ENCODE data around the gene MMS22L. TPM values are rescaled to one million over a fixed set of nuclear protein-coding genes. Genes with fewer than 3 reads are reported as not detected.

Gene MMS22L
- polyA plus RNA-seq, 3 donors: 1.6 to 3.4 (median 2.1) TPM

DNA sequence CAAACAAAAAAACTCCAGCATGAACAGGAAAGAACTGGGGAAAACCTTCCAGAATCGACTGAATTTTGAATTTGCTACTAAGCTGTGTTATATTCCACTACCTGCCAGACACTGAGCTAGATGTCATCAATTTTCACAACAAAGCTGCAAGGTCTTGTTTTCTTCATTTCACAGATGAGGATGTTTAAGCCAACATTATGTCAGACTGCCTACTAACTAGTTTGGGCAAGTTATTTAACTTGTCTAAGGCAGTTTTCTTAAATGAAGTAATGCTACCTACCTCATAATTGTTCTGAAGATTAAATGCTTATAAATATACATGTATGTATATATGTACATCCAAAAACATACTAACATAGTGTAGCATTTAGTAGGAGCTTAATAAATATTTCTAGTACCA lies 144.4 kb downstream of the MMS22L start:
- H3K4me1 Mint-ChIP-seq: no peaks in the 10 kb centered on the region
- H3K27ac Mint-ChIP-seq: no peak overlapping the region
- no peak overlapping the region for H3K4me2 ChIP-seq (replicated peaks; ENCODE audit: extremely low read depth, low read length, poor library complexity, severe bottlenecking)
- H3K36me3 ChIP-seq (replicated peaks in 1 of 2; ENCODE audit: control insufficient read depth in 1 of 2, insufficient read depth in 2 of 2, low read length in 2 of 2): no peaks in the 10 kb centered on the region
- no peak for DNase-seq
- H3K27ac ChIP-seq (ENCODE audit: low read depth in 1 of 2, low read length in 2 of 2): no peak overlapping the region
- H3K9ac ChIP-seq (ENCODE audit: insufficient read depth, low read length, poor library complexity, severe bottlenecking): no peak overlapping the region
- TF ChIP-seq, protein P1, sequence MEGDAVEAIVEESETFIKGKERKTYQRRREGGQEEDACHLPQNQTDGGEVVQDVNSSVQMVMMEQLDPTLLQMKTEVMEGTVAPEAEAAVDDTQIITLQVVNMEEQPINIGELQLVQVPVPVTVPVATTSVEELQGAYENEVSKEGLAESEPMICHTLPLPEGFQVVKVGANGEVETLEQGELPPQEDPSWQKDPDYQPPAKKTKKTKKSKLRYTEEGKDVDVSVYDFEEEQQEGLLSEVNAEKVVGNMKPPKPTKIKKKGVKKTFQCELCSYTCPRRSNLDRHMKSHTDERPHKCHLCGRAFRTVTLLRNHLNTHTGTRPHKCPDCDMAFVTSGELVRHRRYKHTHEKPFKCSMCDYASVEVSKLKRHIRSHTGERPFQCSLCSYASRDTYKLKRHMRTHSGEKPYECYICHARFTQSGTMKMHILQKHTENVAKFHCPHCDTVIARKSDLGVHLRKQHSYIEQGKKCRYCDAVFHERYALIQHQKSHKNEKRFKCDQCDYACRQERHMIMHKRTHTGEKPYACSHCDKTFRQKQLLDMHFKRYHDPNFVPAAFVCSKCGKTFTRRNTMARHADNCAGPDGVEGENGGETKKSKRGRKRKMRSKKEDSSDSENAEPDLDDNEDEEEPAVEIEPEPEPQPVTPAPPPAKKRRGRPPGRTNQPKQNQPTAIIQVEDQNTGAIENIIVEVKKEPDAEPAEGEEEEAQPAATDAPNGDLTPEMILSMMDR (IDR thresholded peaks at IDR 0.05): no peak
- H3K36me3 Mint-ChIP-seq: peaks cover 4% of the 10 kb centered on the region in 2 donors
- no peak overlapping the region for H3K4me3 Mint-ChIP-seq
- H3K4me1 ChIP-seq (ENCODE audit: control insufficient read depth in 1 of 2, insufficient read depth in 2 of 2, low read length in 2 of 2): no peaks in the 10 kb centered on the region
- H2AFZ ChIP-seq (ENCODE audit: insufficient read depth, low read depth, low read length, poor library complexity, severe bottlenecking): no peak overlapping the region
- H4K20me1 ChIP-seq (ENCODE audit: insufficient read depth, low read length): no peaks in the 10 kb centered on the region
- WGBS (ENCODE audit: insufficient coverage): 100% methylated on average over 1 of the region's 1 CpG
- H3K9me3 Mint-ChIP-seq: peaks cover 0 to 4% (median 0%) of the 10 kb centered on the region in 7 donors
- H3K27me3 ChIP-seq (ENCODE audit: control insufficient read depth in 2 of 2, insufficient read depth in 2 of 2, low read length in 2 of 2): no peaks in the 10 kb centered on the region
- no peak overlapping the region for H3K4me3 ChIP-seq (replicated peaks in 1 of 3; ENCODE audit: low read depth in 2 of 3, low read length in 3 of 3)
- no peaks in the 10 kb centered on the region for H3K9me3 ChIP-seq (replicated peaks in 1 of 2; ENCODE audit: control insufficient read depth in 1 of 2, insufficient read depth in 1 of 2, low read length in 2 of 2)
- intact Hi-C loops (cut with micrococcal nuclease): no loop called here
- no peaks in the 10 kb centered on the region for H3K79me2 ChIP-seq (ENCODE audit: insufficient read depth, low read length)
- peaks cover 0 to 2% (median 0%) of the 10 kb centered on the region in 3 donors for H3K27me3 Mint-ChIP-seq (ENCODE audit: low read depth in 3 of 3)

DNA sequence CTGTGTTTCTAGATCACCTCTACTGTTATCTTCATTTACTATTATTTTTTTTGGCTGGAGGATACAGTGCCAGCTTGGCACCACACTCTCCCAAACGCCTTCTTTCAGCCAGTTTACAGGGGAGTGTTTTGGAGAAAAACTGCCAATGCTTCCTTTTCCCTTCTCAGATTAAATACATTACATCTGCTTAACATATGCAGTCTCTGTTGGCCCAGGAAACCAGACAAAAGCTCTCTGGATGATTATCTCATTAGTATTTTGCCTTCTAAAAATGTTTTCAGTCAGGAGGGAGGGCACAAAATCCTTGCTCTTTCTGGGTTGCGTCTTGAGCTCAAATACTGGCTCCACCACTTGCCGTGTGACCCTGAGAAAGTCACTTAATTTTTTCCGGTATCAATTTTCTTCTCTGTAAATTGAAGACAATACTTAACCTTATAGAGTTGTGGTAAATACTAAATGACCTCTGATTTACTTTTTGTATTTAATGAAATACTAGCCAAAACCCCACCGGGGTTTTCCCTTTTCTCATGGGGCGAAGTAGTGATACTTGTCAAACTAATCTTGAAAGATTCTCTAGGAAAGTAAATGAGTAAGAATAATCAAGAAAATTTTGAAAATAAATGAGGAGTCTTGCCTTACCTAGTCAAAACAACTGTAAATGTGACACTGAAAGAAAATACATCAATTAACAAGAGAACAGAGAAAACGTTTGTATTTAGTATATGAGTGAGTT lies 146.2 kb downstream of the MMS22L start:
- Histone ChIP-seq H3K27me3 (ENCODE audit: control insufficient read depth in 2 of 2, insufficient read depth in 2 of 2, low read length in 2 of 2) (no peaks in the 10 kb centered on the region), H3K4me2 (replicated peaks; ENCODE audit: extremely low read depth, low read length, poor library complexity, severe bottlenecking) (no peak overlapping the region), H3K36me3 (replicated peaks in 1 of 2; ENCODE audit: control insufficient read depth in 1 of 2, insufficient read depth in 2 of 2, low read length in 2 of 2) (no peaks in the 10 kb centered on the region), H2AFZ (ENCODE audit: insufficient read depth, low read depth, low read length, poor library complexity, severe bottlenecking) (no peak overlapping the region), H3K27ac (ENCODE audit: low read depth in 1 of 2, low read length in 2 of 2) (no peak overlapping the region), H3K4me1 (ENCODE audit: control insufficient read depth in 1 of 2, insufficient read depth in 2 of 2, low read length in 2 of 2) (no peaks in the 10 kb centered on the region), H3K79me2 (ENCODE audit: insufficient read depth, low read length) (no peaks in the 10 kb centered on the region), H3K9me3 (replicated peaks in 1 of 2; ENCODE audit: control insufficient read depth in 1 of 2, insufficient read depth in 1 of 2, low read length in 2 of 2) (no peaks in the 10 kb centered on the region), H4K20me1 (ENCODE audit: insufficient read depth, low read length) (no peaks in the 10 kb centered on the region), H3K4me3 (replicated peaks in 1 of 3; ENCODE audit: low read depth in 2 of 3, low read length in 3 of 3) (no peak overlapping the region), H3K9ac (ENCODE audit: insufficient read depth, low read length, poor library complexity, severe bottlenecking) (no peak overlapping the region)
- intact Hi-C loops (cut with micrococcal nuclease): no loop called here
- Mint-ChIP-seq H3K27me3 (ENCODE audit: low read depth in 3 of 3) (peaks cover 0 to 2% (median 0%) of the 10 kb centered on the region in 3 donors), H3K9me3 (peaks cover 0 to 4% (median 0%) of the 10 kb centered on the region in 7 donors), H3K27ac (no peak overlapping the region), H3K4me1 (no peaks in the 10 kb centered on the region), H3K36me3 (no peaks in the 10 kb centered on the region), H3K4me3 (no peak overlapping the region)
- WGBS (ENCODE audit: insufficient coverage): no CpG with 5 or more reads among the region's 7 CpGs
- DNase-seq: no peak
- TF ChIP-seq, protein P1 (IDR thresholded peaks at IDR 0.05): no peak
